HepG2 (cell line): ENCODE data around the gene CA9. TPM values are rescaled to one million over a fixed set of nuclear protein-coding genes. Genes with fewer than 3 reads are reported as not detected.
"Not testable (repeated sequence)": the region's sequence is repeated elsewhere in the genome, so short reads cannot be mapped to it uniquely, and the experiment has no call there.

ENCODE experiments used
- ATAC-seq: fragments of 200-7000 bp; cut with Tn5 transposase; 3 replicates; pipeline ENCODE4 v1.9.1; 2020; ENCODE audit warnings: mild to moderate bottlenecking, moderate library complexity
- BruUV-seq: library from RNA; stranded (reverse); fragments of 400-500 nt; replicated peaks from 2 replicates; lab custom pipeline; 2021; lab: Mats Ljungman, UMichigan
- CTCF ChIA-PET: fragments of 300-600 bp; formaldehyde crosslinking; extraction: SDS; loops from one replicate; lab custom pipeline; 2021; ENCODE audit warnings: low total read pairs, inconsistent platforms, low intra/inter-chr PET ratio; lab: Yijun Ruan, JAX
- POLR2A ChIA-PET: fragments of 350-600 bp; sonication (Branson Sonifier 250); formaldehyde crosslinking; loops from one replicate; lab custom pipeline; 2020; ENCODE audit warnings: antibody characterized with exemption, inconsistent platforms; lab: Yijun Ruan, JAX
- DNase-seq: peaks from one replicate; pipeline ENCODE4 v3.0.0-alpha.2; 2015; ENCODE audit warnings: low spot score
- FAIRE-seq: peaks from 3 replicates; lab custom pipeline; 2011; peaks lifted over from hg19 to GRCh38; lab: Jason Lieb, UNC
- H2AFZ ChIP-seq: one replicate; pipeline ENCODE4 v1.6.1; 2011; ENCODE audit warnings: low read length, inconsistent platforms
- H3K27ac ChIP-seq: fragments of 300-600 bp; 3 replicates; pipeline ENCODE4 v1.8.0; 2011; ENCODE audit warnings: mixed run types, mild to moderate bottlenecking, mixed read lengths, low read length, inconsistent platforms; ENCODE audit not compliant: insufficient read depth; ENCODE audit errors: extremely low read length
- H3K27me3 ChIP-seq, 2 experiments: fragments of 200-600 bp in 1 of 2; 2 replicates in 1 of 2; 3 replicates in 1 of 2; pipeline versions ENCODE4 v1.6.0 to v1.8.0; 2011; ENCODE audit warnings: low read length in 2 of 2, mild to moderate bottlenecking in 2 of 2, moderate library complexity in 2 of 2, inconsistent platforms in 1 of 2; ENCODE audit not compliant: insufficient read depth in 2 of 2, control insufficient read depth in 1 of 2
- H3K36me3 ChIP-seq, 2 experiments: fragments of 200-600 bp in 1 of 2; replicated peaks in 1 of 2; 2 replicates in 1 of 2; 3 replicates in 1 of 2; pipeline versions ENCODE4 v1.5.1 to v1.8.0; 2011; ENCODE audit warnings: low read length in 2 of 2, inconsistent platforms in 1 of 2; ENCODE audit not compliant: insufficient read depth in 2 of 2, control insufficient read depth in 1 of 2
- H3K4me1 ChIP-seq: 2 replicates; pipeline ENCODE4 v1.5.1; 2012; ENCODE audit warnings: low read length, inconsistent platforms; ENCODE audit not compliant: insufficient read depth
- H3K4me2 ChIP-seq: 2 replicates; pipeline ENCODE4 v1.6.0; 2011; ENCODE audit warnings: low read depth, low read length, inconsistent platforms
- H3K4me3 ChIP-seq, 3 experiments: fragments of 200-600 bp in 1 of 3; sonication (generic), shearing (Covaris generic) in 1 of 3; replicated peaks in 1 of 3; 2 replicates each; pipeline ENCODE4 v1.5.1; 2011 to 2016; ENCODE audit warnings: low read length in 3 of 3, inconsistent platforms in 2 of 3, low read depth in 2 of 3, mild to moderate bottlenecking in 2 of 3, control low read depth in 1 of 3, mixed read lengths in 1 of 3; ENCODE audit not compliant: insufficient read depth in 1 of 3
- H3K79me2 ChIP-seq: one replicate; pipeline ENCODE4 v1.6.1; 2011; ENCODE audit warnings: low read length, inconsistent platforms; ENCODE audit not compliant: insufficient read depth
- H3K9ac ChIP-seq: 2 replicates; pipeline ENCODE4 v1.6.0; 2011; ENCODE audit warnings: mild to moderate bottlenecking, low read depth, low read length, inconsistent platforms; ENCODE audit not compliant: insufficient read depth
- H3K9me3 ChIP-seq: 2 replicates; pipeline ENCODE4 v1.5.1; 2012; ENCODE audit warnings: mild to moderate bottlenecking, low read length
- H4K20me1 ChIP-seq: 2 replicates; pipeline ENCODE4 v1.6.0; 2011; ENCODE audit warnings: inconsistent platforms, mild to moderate bottlenecking, low read length, moderate library complexity; ENCODE audit not compliant: insufficient read depth
- WGBS: methylation state at CpG from one replicate; pipeline ENCODE4 v1.1.6; 2017; ENCODE audit warnings: low lambda C conversion rate; 5-methylcytosine and 5-hydroxymethylcytosine counted together
- in situ Hi-C: cut with HindIII; loops from 2 replicates; pipeline ENCODE4 v1.10.0; 2017; ENCODE audit warnings: low pct_unique_long_range_greater_than_20kb; ENCODE audit not compliant: extremely low pct_ligation_motif_present
- intact Hi-C: fragments of 100-400 bp; cut with micrococcal nuclease; formaldehyde crosslinking; loops from one replicate; pipeline ENCODE4 v1.10.0; 2022; ENCODE audit not compliant: unreplicated experiment
- polyA plus RNA-seq, 8 experiments: library from polyadenylated mRNA; depleted of rRNA in 3 of 8; stranded (reverse) in 7 of 8; unstranded in 1 of 8; fragments of >200 nt; fragmentation: Illumina TruSeq in 4 of 8; extraction: Trizol in 4 of 8; gene quantifications; 2 replicates each; pipeline versions ENCODE4 v1.2.1 to v1.2.3, GENCODE V29; 2011 to 2016; ENCODE audit warnings: low read depth in 4 of 8, missing spikeins in 1 of 8, mixed read lengths in 1 of 8; ENCODE audit not compliant: insufficient read depth in 1 of 8
- total RNA-seq, 5 experiments: library from RNA; depleted of rRNA; stranded (reverse); fragments of >200 nt; fragmentation: Illumina TruSeq; extraction: Trizol; gene quantifications; 2 replicates each; pipeline ENCODE4 v1.2.3, GENCODE V29; 2016; ENCODE audit warnings: low read depth in 1 of 5

CA9 gene
- total and polyA plus RNA-seq, 2 of the 13 experiments (the other 11 are each of a cell fraction or from before 2014, with no cell fraction given), result 0.13 to 152 TPM

- H3K27me3 ChIP-seq, BruUV-seq, POLR2A ChIA-PET, H2AFZ ChIP-seq, H3K9me3 ChIP-seq, H3K4me2 ChIP-seq, H3K9ac ChIP-seq, H3K4me3 ChIP-seq, H3K27ac ChIP-seq, DNase-seq, intact Hi-C loops, FAIRE-seq, H4K20me1 ChIP-seq, H3K4me1 ChIP-seq, ATAC-seq, H3K79me2 ChIP-seq, H3K36me3 ChIP-seq, in situ Hi-C loops, CTCF ChIA-PET: not testable (repeated sequence)
- WGBS, result 62% methylated on average over 9 of the region's 9 CpGs
Observed at GRCh38 chr9:35637427-35637955, 36.2 kb upstream of the CA9 start.

- H3K4me2 ChIP-seq, H3K9me3 ChIP-seq, H3K4me1 ChIP-seq, ATAC-seq, FAIRE-seq, intact Hi-C loops, BruUV-seq, H4K20me1 ChIP-seq, in situ Hi-C loops, H3K4me3 ChIP-seq, H3K27me3 ChIP-seq, CTCF ChIA-PET, DNase-seq, H3K36me3 ChIP-seq, H2AFZ ChIP-seq, H3K9ac ChIP-seq, H3K27ac ChIP-seq, H3K79me2 ChIP-seq: not testable (repeated sequence)
- POLR2A ChIA-PET, result interaction anchor here (1.4 kb wide), 1 partner anchor 9 kb away, joined by 3 read pairs; no protein-coding TSS in a partner anchor
- WGBS, result 70% methylated on average over 7 of the region's 8 CpGs
Observed at GRCh38 chr9:35638751-35639150, 35.0 kb upstream of the CA9 start.

GRCh38 chr9:35639225-35639624 is 34.5 kb upstream of the CA9 start:
- ATAC-seq, H3K27me3 ChIP-seq, FAIRE-seq, in situ Hi-C loops, CTCF ChIA-PET, BruUV-seq, H3K36me3 ChIP-seq, H3K27ac ChIP-seq, H3K9me3 ChIP-seq, DNase-seq, H2AFZ ChIP-seq, H3K79me2 ChIP-seq, H3K4me2 ChIP-seq, intact Hi-C loops, H3K9ac ChIP-seq, H3K4me1 ChIP-seq, H3K4me3 ChIP-seq, H4K20me1 ChIP-seq: not testable (repeated sequence)
- POLR2A ChIA-PET, result interaction anchor here (1.4 kb wide), 1 partner anchor 8 kb away, joined by 3 read pairs; no protein-coding TSS in a partner anchor
- WGBS, result 88% methylated on average over 1 of the region's 1 CpG
